Vagina (tissue), 2 donors: ENCODE results near the gene MTNR1A.

ENCODE experiments used
- CTCF ChIP-seq, 3 experiments: fragments of 450-650 bp in 2 of 3; fragments of 200-600 bp in 1 of 3; sonication (generic) in 1 of 3; IDR thresholded peaks; one replicate each; pipeline ENCODE4 v1.5.1; 2017 to 2019; ENCODE audit warnings: antibody characterized with exemption in 3 of 3, mild to moderate bottlenecking in 2 of 3, moderate library complexity in 2 of 3
- POLR2A ChIP-seq, 2 donors: fragments of 450-650 bp; IDR thresholded peaks; one replicate each; pipeline ENCODE4 v1.6.1; 2017; ENCODE audit warnings: antibody characterized with exemption in 2 of 2, mild to moderate bottlenecking in 2 of 2, moderate library complexity in 2 of 2
- POLR2AphosphoS5 ChIP-seq, 2 donors: sonication (generic); formaldehyde crosslinking; IDR thresholded peaks; one replicate each; pipeline ENCODE4 v1.9.0; 2017; ENCODE audit warnings: antibody characterized with exemption in 2 of 2, mild to moderate bottlenecking in 2 of 2, low read depth in 1 of 2; ENCODE audit not compliant: insufficient read depth in 1 of 2

- TF ChIP-seq CTCF (IDR thresholded peaks at IDR 0.05) (no peak), POLR2A (IDR thresholded peaks at IDR 0.05) (no peak), POLR2AphosphoS5 (IDR thresholded peaks at IDR 0.05; ENCODE audit: insufficient read depth in 1 of 2, low read depth in 1 of 2) (no peak)
Measured at GRCh38 chr4:186604124-186604807, 48.9 kb upstream of the MTNR1A start.
